Osteoblast (primary cell): ENCODE data around the gene PRKN. TPM values are rescaled to one million over a fixed set of nuclear protein-coding genes. Genes with fewer than 3 reads are reported as not detected.
A peak's percentile ranks its signal among the peaks of the same experiment; 100 is the strongest.

ENCODE experiments used
- DNase-seq: peaks from one replicate; pipeline ENCODE4 v3.0.0; 2011; ENCODE audit warnings: low spot score, mixed read lengths; ENCODE audit not compliant: insufficient read length; ENCODE audit errors: missing footprints
- H2AFZ ChIP-seq: 2 replicates; pipeline ENCODE4 v1.6.0; 2011; ENCODE audit warnings: mild to moderate bottlenecking, low read length
- H3K27ac ChIP-seq: 2 replicates; pipeline ENCODE4 v1.5.1; 2011; ENCODE audit warnings: mild to moderate bottlenecking, low read depth, low read length, moderate library complexity
- H3K27me3 ChIP-seq: 2 replicates; pipeline ENCODE4 v1.6.0; 2012; ENCODE audit warnings: mild to moderate bottlenecking, control low read depth, inconsistent platforms, low read length, moderate library complexity; ENCODE audit not compliant: insufficient read depth
- H3K36me3 ChIP-seq: 2 replicates; pipeline ENCODE4 v1.5.1; 2011; ENCODE audit warnings: mild to moderate bottlenecking, low read length, control low read depth, moderate library complexity; ENCODE audit not compliant: insufficient read depth
- H3K4me1 ChIP-seq: 2 replicates; pipeline ENCODE4 v1.5.1; 2011; ENCODE audit warnings: mild to moderate bottlenecking, low read length, control low read depth, moderate library complexity; ENCODE audit not compliant: insufficient read depth
- H3K4me2 ChIP-seq: 2 replicates; pipeline ENCODE4 v1.6.0; 2011; ENCODE audit warnings: mild to moderate bottlenecking, low read length; ENCODE audit not compliant: insufficient read depth
- H3K4me3 ChIP-seq: fragments of 200-600 bp; sonication (generic); 3 replicates; pipeline ENCODE4 v1.5.1; 2012; ENCODE audit warnings: mild to moderate bottlenecking, low read length, inconsistent platforms; ENCODE audit not compliant: insufficient read depth
- H3K79me2 ChIP-seq: 2 replicates; pipeline ENCODE4 v1.6.0; 2012; ENCODE audit warnings: mild to moderate bottlenecking, low read length, control low read depth, inconsistent platforms; ENCODE audit not compliant: insufficient read depth
- H3K9me3 ChIP-seq: 2 replicates; pipeline ENCODE4 v1.5.1; 2011; ENCODE audit warnings: low read depth, low read length, control low read depth
- H4K20me1 ChIP-seq: 2 replicates; pipeline ENCODE4 v1.6.0; 2012; ENCODE audit warnings: mild to moderate bottlenecking, low read length, control low read depth; ENCODE audit not compliant: insufficient read depth
- CTCF ChIP-seq: IDR thresholded peaks from 2 replicates; pipeline ENCODE4 v1.5.1; 2011; ENCODE audit warnings: mild to moderate bottlenecking, low read depth, low read length, moderate library complexity; ENCODE audit errors: extremely low read depth
- total RNA-seq: library from RNA; depleted of rRNA; stranded (reverse); fragments of >200 nt; gene quantifications from 2 replicates; pipeline ENCODE4 v1.2.3, GENCODE V29; 2012

The PRKN gene
- total RNA-seq, 1 donor, result 2.9 TPM

- DNase-seq, result no peak
- no peaks in the 10 kb centered on the region for H3K27me3 ChIP-seq
- no peak overlapping the region for H3K27ac ChIP-seq
- no peak overlapping the region for H3K4me2 ChIP-seq
- H3K9me3 ChIP-seq, result no peaks in the 10 kb centered on the region
- TF ChIP-seq CTCF, result no peak
- no peaks in the 10 kb centered on the region for H3K36me3 ChIP-seq
- H2AFZ ChIP-seq, result no peak overlapping the region
- H4K20me1 ChIP-seq, result no peaks in the 10 kb centered on the region
- peaks cover 6% of the 10 kb centered on the region for H3K4me1 ChIP-seq
- H3K79me2 ChIP-seq, result no peaks in the 10 kb centered on the region
- no peak overlapping the region for H3K4me3 ChIP-seq
Observed at GRCh38 chr6:161361529-161361928, 1366.0 kb downstream of the PRKN start.

GRCh38 chr6:161360520-161360919, 1367.0 kb downstream of the PRKN start:
- no peak overlapping the region for H3K4me2 ChIP-seq
- no peaks in the 10 kb centered on the region for H3K9me3 ChIP-seq
- peaks cover 6% of the 10 kb centered on the region for H3K4me1 ChIP-seq
- no peaks in the 10 kb centered on the region for H3K36me3 ChIP-seq
- no peak overlapping the region for H3K27ac ChIP-seq
- no peak overlapping the region for H2AFZ ChIP-seq
- no peak for DNase-seq
- TF ChIP-seq CTCF, result no peak
- H3K27me3 ChIP-seq, result no peaks in the 10 kb centered on the region
- no peaks in the 10 kb centered on the region for H3K79me2 ChIP-seq
- H3K4me3 ChIP-seq, result no peak overlapping the region
- H4K20me1 ChIP-seq, result no peaks in the 10 kb centered on the region

GRCh38 chr6:161359618-161359945, 1368.0 kb downstream of the PRKN start:
- Histone ChIP-seq H3K4me1 (peaks cover 6% of the 10 kb centered on the region), H3K27me3 (no peaks in the 10 kb centered on the region), H3K27ac (no peak overlapping the region), H3K79me2 (no peaks in the 10 kb centered on the region), H3K4me2 (peak overlapping the region; percentile 65), H3K36me3 (no peaks in the 10 kb centered on the region), H3K9me3 (no peaks in the 10 kb centered on the region), H4K20me1 (no peaks in the 10 kb centered on the region), H2AFZ (peak overlapping the region; percentile 59), H3K4me3 (peak overlapping the region; percentile 45)
- no peak for DNase-seq
- no peak for TF ChIP-seq CTCF

GRCh38 chr6:161356167-161356854, 1371.3 kb downstream of the PRKN start:
- Histone ChIP-seq H3K4me2 (no peak overlapping the region), H3K27me3 (no peaks in the 10 kb centered on the region), H3K4me1 (peaks cover 6% of the 10 kb centered on the region), H4K20me1 (no peaks in the 10 kb centered on the region), H3K36me3 (no peaks in the 10 kb centered on the region), H3K9me3 (no peaks in the 10 kb centered on the region), H3K79me2 (no peaks in the 10 kb centered on the region), H2AFZ (no peak overlapping the region), H3K4me3 (no peak overlapping the region), H3K27ac (no peak overlapping the region)
- TF ChIP-seq CTCF, result no peak
- DNase-seq, result no peak
